GF-D8 (cell line): ENCODE measurements around the gene RASGRP1.

Source experiments
- DNase-seq: peaks from one replicate; lab custom pipeline; 2025; lab: John Stamatoyannopoulos, UW

Gene RASGRP1

DNA sequence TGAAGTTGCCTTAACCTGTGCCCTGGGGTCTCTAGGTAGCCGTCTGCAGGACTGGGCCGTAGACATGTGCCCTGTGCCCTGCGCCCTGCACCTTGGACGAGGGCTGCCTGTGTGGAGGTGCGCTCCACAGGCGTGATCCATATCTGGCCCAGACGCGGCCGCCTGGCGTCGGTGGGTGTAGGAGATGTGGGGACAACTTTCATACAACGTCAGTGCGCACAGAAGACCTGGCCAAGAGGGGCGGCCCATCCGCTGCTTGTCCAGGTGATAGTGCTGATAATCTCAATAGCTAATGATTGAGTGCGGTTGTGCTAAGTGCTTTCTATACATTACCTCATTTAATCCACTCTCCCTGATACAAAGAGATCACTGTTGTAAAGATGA is 665 bp upstream of the RASGRP1 start:
- DNase-seq = no peak

DNA sequence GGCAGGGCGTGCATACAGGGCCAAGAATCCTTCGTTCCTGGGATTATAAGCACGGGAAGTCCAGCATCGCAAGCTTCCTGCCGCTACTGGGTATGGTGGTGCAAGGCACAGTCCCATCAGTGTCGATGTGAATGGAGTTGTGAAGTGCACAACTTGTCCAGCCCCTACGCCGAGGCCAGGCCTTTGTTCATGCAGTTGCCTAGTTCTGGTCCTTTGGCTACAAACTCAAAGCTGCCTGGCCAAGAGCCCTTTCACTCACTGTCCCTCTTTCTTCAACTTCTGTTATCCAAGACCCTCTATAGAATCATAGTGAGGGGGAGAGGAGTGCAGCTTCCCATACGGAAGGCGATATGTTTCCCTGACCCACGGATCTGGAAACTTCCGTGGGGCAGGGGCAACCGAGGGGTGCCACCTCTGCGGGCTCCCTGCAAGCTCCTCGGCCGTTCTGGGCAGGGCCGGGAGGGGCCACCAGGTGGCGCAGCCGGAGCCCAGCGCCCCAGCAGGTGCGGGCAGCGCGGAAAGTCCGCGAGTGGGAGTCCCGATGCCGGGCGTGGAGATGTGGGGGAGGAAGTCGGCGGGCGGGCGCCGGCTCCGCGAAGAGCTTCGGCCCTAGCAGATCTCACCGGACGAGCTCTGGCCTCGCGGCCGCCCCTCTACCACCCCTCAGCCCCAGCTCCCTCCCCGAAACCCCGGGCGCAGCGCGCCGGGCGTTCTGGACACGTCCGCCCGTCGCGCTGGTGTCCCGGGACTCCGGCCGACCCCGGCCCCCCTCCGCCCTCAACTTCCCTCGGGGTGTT is 693 bp downstream of the RASGRP1 start:
- no peak for DNase-seq

DNA sequence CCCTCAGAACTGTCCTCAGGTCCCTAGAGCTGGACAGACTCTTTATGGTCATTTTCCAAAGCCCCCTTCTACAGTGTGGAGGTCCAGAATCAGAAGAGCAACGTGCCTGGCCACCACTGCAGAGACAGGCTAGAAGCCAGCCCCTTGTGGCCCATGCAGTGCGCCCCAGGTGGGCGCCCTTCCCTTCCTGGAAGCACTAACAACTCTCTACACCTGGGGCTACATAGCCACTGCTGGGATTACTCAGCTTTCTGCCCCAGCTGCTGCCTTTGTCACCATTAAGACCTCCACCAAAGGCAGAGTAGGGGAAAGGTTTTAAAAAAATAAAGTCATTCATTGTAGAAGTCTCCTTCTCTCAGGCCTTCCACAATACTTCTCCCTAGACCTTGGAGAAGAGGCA is 2.3 kb downstream of the RASGRP1 start:
- no peak for DNase-seq

DNA sequence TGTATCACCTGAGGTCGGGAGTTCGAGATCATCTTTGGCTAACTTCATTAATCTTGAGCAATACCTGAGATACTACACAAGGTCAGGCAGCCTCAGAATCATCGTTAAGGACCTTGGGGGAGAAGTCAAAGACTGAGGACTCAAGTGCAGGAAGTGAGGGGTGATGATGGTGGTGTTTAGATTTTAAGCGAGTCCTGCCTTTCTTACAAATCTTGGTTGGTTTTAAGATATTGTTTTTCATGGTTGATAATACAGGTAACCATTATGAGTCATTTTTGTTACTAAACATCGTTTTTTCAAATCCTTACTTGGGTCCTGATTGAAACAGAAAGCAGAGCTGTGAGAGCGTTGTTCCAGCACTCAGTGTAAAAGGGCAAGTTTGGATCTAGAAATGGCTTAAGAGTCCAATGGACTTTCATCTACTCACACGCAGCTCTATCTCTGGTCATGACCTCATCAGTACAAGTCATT is 4.1 kb downstream of the RASGRP1 start:
- DNase-seq = no peak

DNA sequence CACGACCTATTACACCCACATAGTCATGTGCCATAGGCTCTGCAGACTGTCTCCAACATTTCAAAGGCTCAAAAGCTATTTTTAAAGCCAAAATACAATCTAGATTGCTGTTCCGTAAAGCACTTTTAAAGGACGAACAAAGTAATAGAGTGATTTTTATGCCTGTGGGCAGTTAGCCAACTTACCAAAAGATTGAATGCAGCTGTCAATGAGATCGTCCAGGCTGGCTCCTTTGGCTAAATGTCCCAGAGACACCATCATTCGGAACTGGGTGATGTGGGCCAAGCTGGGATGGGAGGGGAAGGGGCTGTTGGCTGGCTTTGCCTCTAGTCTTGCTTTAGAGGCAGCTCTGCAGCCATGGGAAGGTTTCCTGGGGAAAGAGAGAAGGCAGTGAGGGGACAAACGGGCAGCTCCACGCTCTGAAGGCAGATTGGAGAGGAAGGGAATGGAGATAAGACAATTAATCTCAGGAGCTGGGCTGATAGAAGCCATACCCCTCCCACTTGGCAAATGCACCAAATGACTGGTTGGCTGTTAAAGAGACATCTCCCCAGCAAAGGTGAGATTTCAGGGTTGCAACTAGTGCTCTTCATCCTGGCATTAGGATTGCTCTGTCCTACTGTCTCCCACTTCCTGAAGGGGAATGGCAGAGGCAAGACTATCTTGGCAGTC is 4.8 kb downstream of the RASGRP1 start:
- no peak for DNase-seq

DNA sequence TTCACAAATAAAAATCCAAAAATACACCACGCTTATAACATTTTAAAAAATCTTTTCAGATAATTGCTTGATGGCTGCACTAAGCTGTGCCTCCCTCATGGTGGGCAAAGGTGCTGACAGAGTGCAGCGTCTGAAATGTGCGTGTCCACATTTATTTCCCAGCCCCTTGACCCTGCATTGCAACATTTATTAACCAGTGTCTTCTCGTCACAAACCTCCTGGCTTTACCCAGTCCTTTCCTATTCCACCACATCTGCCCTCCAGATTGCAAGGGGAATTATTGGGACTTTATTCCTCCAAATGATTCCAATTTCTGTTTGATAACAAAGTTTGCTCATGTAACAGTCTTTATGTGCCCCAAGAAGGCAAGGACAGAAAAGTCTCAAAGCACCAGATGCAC is 5.5 kb downstream of the RASGRP1 start:
- DNase-seq = no peak

DNA sequence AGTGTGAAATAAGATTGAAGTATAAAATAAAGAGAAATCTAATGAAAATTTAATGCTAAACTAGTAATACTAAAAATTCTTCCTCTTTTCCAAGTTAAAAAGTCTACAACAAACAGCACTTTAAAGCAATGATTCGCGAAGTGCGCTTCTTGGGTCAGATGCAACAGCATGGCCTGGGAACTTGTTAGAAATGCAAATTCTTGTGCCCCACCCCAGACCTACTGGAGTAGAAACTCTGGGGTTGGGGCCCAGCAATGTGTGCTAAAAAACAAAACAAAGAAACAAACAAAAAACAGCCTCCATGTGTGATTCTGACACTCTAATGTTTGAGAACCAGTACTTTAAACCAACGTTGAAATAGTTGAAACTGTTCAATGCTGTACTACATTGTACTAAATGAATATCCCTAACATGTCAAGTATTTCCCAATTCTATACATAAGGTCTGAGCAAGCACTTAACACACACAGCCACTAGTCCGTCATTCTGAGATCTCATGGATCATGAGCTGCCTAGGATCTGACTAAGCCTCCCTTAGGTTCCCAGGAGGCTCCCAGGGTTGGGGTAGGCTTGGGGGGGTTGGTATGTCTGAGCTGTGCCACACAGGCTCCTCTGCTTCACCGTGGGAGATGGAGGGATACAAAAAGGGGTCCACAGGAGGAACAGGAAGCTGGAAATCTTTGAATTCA is 6.1 kb downstream of the RASGRP1 start:
- DNase-seq = no peak

DNA sequence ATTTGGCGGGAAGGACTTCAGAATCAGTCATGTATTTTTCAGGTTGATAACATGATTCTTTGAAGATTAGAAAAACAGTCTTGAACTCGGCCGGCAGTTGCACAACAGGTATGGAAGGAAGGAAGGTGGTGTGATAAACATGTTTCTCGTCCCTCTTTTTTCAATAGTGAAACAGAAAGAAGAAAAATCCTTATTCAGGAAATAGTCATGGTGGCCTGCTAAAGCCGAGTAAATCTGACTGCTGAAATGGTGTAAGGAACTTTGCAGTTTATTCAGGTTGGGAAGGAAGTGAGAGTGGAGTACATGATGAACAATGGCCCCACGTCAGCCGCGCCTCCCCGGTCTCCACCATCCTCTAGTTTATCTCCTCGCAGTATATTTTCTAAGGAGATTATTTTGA is 6.7 kb downstream of the RASGRP1 start:
- DNase-seq = no peak

DNA sequence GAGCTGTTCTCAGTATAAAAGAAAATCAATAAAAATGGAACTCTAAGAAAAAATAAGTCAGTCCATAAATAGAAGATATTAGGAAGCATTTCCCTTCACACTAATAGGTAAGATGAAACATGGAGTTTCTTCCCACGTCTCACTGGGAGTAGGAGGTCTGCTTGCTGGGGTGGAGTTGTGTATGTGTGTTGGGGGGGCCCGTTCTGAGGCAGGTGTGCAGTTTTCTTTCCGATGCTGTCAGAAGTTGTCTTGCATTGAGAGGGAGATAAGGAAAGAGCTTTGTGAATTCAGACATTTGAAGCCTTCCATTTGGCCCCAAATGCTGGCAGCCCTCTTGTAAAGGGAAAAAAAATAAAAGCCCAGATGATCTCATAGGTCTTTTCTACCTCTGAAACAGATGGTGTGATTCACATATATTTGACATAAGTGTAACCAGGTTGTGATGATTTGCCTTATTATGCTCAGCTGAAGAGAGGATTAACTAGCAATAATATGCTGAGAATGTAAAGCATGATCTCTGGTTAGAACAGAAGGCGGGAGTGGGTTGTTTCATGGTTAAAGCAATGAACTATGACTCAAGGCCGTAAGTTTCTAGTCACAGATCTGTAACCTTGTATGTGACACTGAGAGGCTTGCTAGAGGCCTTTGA is 8.8 kb downstream of the RASGRP1 start:
- DNase-seq = no peak

DNA sequence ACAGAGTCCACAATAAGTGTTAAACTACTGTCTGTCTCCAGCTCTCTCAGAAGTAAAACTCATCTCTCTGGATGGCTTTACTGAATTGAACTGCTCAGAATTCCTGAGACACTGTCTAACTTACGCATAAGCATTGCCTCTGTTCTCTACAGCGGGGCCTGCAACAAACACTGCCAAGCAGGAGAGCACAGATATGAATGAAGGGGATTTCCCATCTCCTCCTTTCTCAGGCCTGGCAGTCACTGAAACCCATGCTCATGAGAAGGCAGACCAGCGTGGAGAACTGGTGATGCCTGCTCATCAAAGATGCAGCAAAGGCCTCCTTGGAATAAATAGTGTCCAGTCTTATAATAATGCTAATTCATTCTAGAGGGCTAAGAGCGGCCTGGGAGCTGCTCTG is 10.3 kb downstream of the RASGRP1 start:
- DNase-seq = no peak

DNA sequence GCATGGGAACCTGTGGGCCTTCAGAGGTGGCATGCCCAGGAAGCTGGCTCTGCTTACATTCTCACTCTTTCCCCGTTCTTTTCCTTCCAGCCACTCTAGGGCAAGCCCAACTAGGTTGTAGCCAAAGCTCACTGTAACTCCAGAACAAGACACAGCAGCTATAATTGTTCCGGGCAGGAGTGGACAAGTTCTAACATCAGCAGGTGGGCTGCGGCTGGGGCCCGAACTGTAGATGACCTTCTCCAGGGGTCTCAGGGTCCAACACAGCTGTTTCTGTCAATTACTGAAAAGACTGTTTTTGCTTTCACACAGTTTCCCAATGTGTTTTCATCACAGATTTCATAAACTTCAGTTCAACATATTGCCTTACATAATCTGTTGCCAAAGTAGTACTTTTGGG is 11.5 kb downstream of the RASGRP1 start:
- DNase-seq = no peak

DNA sequence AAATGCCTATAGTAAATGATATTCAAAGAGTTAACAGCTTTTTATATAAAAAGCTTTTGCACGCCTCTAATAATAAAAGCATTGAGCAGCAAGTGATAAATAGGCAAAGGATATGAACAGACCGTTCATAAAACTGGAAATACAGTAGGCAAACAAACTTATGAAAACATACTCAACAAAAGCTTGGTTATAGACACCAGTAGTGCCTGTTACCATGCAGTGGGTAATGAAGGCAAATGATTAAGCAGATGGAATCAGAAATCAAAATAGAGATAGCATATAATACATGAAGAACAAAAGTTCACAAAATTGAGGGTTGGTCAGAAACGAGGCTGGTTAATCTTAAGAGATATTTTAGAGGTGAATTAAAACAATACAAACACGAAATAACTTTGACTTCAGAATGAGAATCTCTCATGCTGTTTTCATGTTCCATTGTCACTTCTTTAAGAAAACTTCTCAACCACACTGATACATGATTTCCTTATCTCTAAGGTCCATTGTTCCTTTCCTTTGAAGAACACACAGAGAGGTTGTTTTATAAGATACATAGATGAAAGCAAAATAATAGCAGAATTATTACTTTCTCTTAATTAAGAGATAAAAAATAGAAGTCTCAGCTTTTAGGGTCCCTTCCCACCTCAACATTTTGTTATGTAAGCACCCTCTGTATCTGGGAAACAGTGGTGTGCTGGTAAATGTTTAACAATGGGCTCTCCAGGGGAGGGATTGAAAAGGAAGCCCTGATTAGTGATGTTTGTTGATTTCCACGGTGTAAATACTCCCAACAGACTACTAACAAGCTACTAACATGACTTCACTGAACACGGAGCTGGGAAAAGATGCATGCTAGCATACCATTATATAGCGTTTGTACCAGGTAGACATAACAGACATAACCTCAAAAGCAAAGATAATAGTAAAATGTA is 12.6 kb downstream of the RASGRP1 start:
- DNase-seq = no peak

DNA sequence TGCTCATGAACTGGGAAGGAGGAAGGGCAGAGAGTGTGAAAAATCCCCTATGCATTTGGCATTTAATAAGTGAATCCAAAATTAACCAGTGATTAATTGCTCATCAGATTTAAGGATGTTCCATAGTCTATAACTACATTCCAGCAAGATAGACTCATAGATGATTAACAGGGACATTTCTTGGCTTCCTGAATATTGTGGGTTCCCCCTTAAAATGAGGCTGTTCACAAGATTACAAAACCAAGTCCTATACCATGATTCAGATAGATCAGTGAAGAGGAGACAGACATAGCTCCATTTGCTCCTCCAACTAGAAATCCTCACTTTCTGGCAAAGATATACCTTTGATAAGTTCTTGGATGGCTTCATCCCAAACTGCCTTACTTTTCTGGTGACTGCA is 15.4 kb downstream of the RASGRP1 start:
- no peak for DNase-seq

DNA sequence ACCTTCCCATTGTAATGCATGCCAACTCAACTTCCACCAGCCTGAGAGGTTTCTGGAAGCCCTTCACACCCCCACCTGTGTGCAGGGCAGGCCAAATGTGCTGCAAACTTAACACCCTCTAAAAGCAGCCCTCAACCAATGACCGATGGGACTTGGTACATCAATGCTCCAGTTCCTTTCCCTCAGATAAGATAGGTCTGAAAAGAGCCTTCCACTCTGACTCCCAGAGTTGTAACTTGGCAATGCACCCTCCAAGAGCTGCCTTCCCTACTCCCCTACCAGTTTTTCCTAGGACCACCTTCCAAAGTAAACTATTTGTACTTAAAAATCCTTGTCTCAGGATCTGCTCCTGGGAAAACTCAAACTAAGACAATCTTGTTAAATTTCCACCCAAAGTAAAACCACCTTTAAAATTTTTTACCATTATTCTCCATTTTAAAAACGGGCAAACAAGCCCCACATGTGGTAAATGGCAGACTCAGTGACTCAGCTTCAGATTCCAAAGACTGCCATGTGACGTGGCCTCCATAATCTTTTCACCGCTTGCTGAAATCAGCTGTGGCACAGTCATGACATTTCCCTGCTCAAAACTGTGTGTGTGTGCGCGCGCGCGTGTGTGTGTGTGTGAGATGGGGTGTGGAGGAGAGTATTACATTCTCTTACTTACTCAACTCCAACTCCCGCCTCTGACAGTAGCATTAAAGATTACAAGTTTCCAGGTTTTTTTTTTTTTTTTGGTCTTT is 17.2 kb downstream of the RASGRP1 start:
- DNase-seq = no peak

DNA sequence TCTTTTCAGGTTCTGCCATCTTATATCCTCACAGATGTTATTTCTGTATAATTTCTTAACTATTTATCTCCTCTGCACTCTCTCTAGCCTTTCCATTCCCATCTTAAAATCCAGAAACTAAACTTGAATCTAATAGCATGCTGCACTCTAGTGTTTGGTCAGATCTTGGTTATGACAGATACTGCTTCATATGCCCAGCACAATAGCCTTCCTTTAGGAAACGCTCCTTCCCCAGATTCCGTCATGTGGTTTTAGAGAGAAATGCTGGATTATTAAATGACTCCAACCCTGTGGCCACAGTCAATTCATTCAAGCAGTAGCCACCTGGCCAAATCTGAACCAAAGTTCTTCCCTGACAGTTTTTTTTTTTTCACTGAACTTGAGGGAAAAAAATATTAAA is 19.4 kb downstream of the RASGRP1 start:
- no peak for DNase-seq

DNA sequence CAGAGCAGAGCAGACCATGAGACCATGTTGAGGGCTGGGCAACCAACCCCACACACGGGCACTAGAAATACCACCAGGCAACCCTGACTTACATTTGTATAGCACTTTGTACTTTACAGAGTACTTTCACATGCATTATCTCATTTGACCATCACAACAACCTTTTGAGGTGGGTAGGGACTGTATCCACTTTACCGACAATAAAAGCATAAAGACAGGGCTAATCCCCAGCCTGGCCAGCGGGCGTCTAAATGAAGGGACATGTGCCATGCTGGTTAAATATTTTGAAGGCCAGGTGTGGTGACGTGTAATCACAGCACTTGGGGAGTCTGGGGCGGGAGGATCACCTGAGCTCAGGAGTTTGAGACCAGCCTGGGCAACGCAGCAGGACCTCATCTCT is 23.6 kb downstream of the RASGRP1 start:
- no peak for DNase-seq

DNA sequence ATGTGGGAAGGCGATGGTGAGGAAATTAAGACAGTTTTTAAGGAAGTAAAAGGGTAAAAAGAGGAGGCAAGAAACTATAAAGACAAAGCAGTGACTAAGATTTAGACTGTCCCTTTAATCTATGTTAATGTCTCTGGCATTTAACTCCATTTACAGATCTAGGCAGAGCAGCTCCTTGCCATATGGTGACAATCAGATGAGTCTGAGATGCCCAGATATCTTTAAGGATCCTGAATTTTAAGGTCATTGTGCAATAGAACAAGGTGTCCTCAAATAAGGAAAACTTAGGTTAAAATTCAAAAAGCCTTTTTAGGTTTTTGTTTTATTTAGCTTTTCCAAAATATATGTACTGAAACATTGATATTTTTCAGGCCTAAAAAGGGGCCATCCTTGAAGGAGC is 24.1 kb downstream of the RASGRP1 start:
- DNase-seq = no peak

DNA sequence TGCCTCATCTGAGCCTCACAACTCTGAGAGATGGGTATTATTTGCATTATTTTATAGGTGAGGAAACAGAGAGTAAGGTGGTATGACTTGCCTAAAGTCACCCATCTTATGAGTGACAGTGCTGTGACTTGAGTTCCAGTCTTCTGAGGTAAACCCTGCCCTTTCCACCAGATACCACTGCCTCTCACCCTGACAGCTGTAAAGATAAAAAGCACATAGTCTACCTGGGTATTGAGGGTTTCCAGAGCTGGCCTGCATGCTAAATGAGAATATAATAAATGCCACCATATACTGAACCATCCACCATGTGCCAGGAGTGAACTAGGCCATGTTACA is 25.6 kb downstream of the RASGRP1 start:
- DNase-seq = no peak

DNA sequence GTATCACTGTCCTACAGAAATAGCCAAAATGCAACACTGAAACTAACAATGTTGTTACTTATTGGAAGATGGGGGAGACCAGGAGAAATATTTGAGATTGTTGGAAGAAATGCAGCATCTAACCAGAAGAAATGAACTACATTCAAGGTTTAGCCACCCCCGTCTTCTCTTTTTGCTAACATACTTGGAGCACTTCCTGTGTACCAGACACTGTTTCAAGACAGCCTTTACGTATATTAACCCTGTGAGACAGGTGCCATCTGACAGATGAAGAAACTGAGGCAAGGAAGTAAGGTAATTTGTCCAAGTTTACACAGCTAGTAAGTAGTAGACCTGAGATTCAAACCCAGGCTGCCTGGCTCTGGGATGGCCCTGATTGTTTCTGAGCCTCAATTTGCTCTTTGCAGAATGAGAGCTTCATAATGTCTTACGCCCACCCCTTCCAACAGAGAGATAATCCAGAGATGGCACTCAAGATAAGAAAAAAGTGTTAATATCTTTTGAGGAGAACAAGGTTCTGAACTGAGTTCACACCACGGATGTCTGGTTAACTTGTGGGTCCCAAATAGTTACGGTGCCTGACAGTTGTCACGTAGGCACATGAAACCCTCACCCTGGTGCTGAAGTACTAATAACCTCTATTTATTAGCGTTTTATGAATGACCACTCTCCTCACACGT is 26.1 kb downstream of the RASGRP1 start:
- DNase-seq = no peak

DNA sequence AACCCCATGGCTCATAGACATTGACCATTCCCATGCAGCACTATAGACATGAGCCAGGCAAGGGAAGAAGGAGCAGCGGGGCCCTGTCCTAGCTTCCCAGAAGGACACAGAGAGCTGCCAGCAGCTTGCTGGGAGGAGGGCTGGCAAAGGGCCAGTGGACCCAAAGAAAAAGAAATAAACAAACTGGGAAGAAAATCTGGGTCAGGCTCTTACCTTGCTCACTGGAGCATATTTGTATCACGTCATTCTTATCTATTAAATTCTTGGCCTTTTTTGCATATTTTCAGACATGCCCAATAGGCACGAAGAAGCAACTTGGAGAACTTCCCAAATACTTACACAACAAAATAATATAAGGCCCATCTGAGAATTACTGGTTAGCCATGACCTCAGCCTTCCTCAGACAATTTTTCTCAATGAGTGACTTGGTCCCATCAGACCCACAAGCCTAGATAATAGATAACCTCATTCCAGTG is 28.4 kb downstream of the RASGRP1 start:
- DNase-seq = no peak
